ENCODE results near the gene RTCB.
"Not testable (repeated sequence)": the region's sequence is repeated elsewhere in the genome, so short reads cannot be mapped to it uniquely, and the experiment has no call there.

The RTCB gene

DNA sequence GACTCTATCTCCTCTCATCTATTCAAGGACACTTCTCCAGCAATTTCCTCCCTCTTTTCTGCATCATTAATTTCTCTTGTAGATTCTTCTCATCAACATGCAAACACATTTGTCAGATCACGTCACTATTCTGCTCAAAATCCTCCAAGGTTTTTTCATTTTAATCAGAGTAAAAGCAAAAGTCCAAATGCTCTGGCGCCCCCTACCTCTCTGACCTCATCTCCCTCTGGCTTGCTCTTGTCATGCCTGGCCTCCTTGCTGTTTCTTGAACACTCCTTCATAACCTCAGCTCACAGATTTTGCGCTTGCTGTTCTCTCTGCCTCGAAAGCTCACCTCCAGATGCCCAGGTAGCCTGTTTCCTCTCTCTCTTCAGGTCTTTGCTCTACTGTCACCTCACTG is 22.4 kb downstream of the RTCB start:
- no peak for DNase-seq (ENCODE audit: low read depth, low spot score)

- DNase-seq (ENCODE audit: low read depth, low spot score) = no peak
Observed at GRCh38 chr22:32385681-32386080, 26.4 kb downstream of the RTCB start.

DNA sequence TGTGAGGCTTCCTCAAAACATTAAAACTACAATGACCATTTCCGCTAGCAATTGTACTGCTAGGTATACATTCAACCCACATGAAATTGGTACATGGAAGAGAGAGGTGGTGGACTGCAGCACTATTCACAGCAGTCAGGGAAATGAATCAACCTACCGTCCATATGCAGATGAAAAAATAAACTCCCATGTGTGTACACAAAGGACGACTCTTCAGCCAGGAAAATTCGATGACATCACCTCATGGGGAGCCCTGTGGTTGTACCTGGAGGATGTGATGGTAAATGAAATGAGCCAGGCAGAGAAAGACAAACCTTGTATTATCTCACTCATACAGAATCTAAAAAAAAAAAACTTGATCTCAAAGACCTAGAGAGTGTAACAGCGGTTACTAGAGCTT is 31.1 kb downstream of the RTCB start:
- no peak for DNase-seq (ENCODE audit: low read depth, low spot score)

- no peak for DNase-seq (ENCODE audit: low read depth, low spot score)
Observed at GRCh38 chr22:32378707-32379272, 33.3 kb downstream of the RTCB start.

GRCh38 chr22:32376681-32377080 is 35.4 kb downstream of the RTCB start:
- DNase-seq (ENCODE audit: low read depth, low spot score) = no peak

DNA sequence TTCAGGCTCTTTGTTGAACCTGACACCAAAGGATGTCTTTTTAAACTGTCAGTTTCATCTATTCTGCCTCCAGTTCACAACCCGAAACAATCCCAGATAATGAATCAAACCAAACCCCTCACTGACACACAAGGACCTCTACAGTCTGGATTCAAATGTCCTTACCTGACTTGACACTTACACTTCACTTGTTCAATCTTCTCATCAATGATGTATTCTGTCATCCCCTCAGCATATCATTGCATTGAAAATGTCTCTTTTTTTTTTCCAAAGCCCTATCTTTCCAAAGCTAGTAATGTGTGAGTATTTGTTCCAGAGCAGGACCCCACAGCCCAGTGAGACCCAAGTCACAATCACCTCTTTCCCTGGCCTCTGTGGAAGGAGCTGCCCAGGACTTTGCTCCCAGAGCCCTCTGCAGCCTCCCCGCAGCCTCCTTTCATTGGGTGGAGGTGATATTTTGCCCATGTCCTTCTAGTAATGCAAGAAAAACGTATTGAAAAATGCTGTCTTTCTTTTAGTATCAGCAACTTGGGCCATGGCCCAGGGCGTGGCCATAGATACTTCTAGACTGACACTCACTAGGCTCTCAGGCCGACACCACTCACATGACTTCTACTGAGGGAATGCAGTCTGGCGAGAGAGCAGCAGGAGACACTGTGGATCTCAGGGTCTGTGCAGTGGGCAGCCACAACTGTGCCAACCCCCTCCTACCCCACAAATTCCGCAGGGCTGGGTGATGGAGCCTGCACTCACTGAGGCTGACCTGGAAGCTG is 36.2 kb downstream of the RTCB start:
- DNase-seq (ENCODE audit: low read depth, low spot score) = no peak

DNA sequence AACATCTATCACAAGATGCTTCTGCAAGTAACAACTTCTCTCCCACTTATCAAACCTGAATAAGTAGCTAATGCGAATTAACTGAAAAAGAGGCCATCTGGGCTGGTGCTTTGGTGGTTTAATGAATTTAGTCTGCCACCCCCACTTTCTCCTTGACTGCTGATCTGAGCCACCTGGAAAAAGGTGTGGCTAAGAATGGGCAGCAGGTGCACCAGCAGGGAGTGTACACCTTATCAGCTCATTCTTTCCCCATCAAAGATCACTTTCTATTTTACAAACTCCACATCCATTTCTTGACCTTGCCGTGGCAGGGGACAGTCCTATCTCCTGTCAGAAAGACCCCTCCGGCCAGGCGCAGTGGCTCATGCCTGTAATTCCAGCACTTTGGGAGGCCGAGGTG is 47.8 kb downstream of the RTCB start:
- DNase-seq (ENCODE audit: low read depth, low spot score) = no peak

- DNase-seq (ENCODE audit: low read depth, low spot score) = no peak
Observed at GRCh38 chr22:32361257-32361656, 50.8 kb downstream of the RTCB start.

- DNase-seq (ENCODE audit: low read depth, low spot score) = not testable (repeated sequence)
Observed at GRCh38 chr22:32360096-32360495, 52.0 kb downstream of the RTCB start.

DNA sequence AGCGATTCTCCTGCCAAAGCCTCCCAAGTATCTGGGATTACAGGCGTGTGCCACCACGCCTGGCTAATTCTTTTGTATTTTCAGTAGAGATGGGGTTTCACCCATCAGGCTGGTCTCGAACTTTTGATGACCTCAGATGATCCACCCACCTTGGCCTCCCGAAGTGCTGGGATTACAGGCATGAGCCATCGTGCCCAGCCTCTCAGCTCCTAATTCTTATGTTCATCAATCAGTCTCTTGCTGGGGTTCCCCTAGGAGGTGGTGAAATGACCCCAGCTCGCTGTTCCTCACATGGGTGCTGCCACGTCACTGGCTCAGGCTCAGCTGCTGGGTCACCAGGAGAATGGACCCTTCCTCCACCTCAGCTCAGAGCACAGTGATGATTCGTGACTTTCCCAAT is 54.5 kb downstream of the RTCB start, which contains the start of gene RFPL3:
TSS of gene RFPL3 (plus strand) at position 301 of the 400 bp plus-strand sequence. CDS start 205 bp downstream, outside the sequence.
- not testable (repeated sequence) for DNase-seq (ENCODE audit: low read depth, low spot score)

DNA sequence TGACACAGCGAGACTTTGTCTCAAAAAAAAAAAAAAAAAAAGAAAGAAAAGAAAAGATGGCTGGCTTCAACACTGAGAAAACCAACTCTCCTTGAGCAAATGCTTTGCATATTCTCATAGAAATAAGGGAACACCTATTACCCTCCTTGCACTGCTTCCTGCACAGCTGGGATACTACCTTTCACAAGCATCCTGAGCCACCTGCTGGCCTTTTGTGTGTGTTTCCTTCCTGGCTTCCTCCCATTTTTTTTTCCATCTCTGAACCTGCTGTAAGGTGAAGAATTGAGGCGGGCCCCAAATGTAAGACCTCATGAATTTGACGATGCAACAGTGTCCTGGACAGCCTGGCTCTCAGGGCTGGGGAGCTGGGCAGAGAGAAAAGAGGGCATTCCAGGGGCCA is 56.3 kb downstream of the RTCB start:
- no peak for DNase-seq (ENCODE audit: low read depth, low spot score)

DNA sequence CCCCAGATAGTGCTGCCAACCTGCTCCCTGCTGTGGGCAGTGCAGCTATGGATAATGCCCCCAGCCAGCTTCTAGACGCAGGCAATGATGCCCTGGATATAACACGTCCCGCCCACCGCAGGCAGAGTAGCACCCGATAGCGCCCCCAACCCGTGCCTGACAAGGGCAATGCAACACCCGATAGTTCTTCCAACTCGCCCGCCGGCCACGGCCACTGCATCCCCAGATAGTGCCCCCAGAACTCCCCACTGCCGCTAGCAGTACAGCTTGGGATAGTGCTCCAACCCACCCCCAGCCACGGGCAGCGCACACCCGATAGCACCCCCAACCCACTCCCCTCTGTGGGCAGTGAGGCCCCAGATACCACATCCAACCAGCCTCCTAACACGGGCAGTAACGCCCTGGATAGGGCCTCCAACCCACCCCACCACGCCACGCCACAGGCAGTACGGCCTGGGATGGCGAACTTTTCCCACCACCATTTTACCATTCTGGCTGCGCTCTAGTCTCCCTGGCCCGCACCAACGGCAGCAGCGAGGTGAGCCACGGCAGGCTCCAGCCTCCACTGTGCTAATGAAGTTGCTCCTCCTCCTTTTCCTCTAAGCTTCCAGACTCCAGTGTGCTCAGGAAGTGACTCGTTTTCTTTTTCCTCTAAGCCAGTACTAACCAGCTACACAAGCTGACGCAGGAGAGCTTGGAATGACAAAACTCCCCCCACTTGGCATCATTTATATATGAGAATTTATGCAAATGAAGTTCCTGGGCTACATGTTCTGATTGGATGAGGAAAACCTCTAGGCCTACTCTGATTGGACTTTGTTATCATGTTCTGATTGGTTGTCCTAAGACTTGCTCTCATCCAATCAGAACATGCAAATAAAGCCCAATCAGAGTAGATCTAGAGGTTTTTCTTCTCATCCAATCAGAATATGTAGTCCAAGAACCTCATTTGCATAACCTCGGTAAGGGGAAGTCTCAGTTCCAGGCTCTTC is 57.4 kb downstream of the RTCB start:
- DNase-seq (ENCODE audit: low read depth, low spot score) = no peak

- DNase-seq (ENCODE audit: low read depth, low spot score) = no peak
Observed at GRCh38 chr22:32353840-32354239, 58.2 kb downstream of the RTCB start.

- no peak for DNase-seq (ENCODE audit: low read depth, low spot score)
Observed at GRCh38 chr22:32353292-32353691, 58.8 kb downstream of the RTCB start.

DNA sequence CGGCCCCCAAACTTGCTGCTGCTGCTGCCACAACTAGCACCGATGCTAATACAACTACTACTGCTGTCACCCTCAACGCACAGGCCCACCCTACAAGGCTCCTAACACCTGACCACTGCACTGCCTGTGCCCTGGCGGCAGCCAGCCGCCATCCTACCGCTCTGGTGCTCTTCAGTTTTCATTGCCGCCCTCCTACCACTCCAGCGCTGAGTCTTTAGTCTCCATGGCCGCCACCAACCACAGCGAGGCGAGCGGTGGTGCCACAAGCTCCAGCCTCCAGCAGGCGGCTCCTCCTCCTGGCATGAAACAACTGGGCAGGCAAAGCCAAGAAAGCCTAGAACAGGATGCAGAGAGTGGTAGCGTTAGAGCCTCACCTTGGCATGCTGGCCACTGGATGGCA is 59.4 kb downstream of the RTCB start:
- no peak for DNase-seq (ENCODE audit: low read depth, low spot score)

GRCh38 chr22:32351875-32352274 is 60.2 kb downstream of the RTCB start:
- not testable (repeated sequence) for DNase-seq (ENCODE audit: low read depth, low spot score)

DNA sequence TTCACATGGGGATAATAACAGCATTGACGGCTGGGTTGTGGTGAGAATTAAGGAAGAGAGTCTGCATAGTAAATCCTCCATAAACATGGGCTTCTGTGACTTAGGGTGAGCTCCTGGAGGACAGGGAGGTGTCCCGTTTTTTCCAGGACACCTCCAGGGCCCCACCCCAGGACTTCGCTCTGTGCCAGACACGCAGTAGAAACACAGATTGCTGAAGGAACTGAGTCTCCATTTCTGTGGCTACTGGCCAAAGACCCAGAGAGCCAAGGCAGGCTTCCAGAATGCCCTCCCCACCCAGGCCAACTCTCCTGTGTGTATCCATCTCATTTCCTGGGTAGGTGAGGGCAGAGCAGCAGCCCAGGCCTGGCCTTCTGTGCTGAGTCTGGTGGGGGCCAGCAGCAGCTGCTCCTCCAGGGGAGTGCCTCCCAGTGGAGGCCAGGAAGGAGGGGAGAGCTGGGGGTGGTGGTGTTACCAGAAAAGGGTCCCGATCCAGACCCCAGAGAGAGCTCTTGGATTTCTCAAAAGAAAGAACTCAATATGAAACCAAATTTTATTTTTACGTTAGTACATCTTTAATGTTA is 63.9 kb downstream of the RTCB start:
- DNase-seq (ENCODE audit: low read depth, low spot score) = no peak

DNA sequence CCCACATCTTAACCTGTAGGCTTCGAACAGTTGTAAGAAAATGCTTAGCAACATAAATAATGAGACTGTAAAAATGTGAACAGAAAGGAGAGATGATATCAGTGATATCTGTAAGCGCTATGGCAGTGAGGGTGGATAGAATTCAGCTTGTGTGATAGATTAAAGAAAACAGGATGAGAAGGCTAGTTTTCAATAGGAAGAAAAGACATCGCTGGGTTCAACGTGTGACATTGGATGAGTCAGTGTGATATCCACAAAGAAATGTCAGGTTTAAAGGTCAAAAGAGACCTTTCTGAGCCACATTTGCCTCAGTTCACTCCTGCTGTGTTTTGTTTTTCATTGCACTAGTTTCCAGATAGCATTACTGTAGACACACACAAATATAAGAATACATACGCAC is 68.1 kb downstream of the RTCB start:
- no peak for DNase-seq (ENCODE audit: low read depth, low spot score)

DNA sequence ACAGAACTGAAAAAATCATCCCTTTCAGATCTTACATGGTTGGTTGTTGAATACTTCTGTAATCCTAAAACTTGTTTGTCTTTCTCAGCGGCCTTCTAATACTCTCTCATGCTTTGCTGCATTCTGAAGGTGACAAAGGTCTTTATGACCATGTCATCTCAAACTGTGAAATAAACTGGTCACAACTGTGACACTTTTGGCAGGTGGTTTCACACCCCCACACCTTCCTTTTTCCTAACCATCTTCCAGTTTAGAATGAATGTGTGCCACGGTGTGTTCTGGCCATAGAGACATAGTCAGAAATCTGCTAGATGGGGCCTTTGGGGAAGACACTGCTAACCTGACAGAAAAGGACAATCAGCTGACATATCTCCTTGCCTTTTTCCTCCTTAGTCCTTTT is 69.1 kb downstream of the RTCB start:
- no peak for DNase-seq (ENCODE audit: low read depth, low spot score)

DNA sequence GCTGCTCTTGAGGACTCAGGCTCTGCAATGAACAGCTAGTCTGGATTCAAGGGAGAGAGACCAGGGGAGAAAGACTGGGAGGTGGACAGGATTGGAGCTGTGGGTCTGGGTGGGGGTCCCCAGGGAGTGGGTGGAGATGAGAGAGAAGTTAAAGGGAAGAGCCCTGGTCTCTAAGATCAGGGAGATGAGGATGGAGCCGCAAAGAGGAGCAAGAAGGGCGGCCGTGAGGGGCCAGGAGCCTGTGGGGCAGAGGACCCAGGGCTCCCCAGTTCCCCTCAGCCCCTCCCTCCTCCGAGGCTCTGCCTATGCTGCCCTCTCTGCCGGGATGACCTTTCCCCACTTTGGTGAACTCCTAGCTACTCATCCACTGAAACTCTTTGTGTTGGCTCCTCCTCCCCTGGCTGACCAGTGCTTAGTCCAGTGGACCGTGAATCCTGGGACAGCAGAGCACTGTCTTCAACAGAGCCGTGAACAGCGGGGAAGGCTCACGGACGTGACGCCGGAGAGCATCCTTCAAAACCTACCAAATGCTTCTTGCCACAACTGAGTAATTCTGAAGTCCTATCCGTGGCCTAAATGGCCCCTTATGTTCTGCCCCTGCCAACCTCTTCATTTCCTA is 70.8 kb downstream of the RTCB start:
- DNase-seq (ENCODE audit: low read depth, low spot score) = no peak

DNA sequence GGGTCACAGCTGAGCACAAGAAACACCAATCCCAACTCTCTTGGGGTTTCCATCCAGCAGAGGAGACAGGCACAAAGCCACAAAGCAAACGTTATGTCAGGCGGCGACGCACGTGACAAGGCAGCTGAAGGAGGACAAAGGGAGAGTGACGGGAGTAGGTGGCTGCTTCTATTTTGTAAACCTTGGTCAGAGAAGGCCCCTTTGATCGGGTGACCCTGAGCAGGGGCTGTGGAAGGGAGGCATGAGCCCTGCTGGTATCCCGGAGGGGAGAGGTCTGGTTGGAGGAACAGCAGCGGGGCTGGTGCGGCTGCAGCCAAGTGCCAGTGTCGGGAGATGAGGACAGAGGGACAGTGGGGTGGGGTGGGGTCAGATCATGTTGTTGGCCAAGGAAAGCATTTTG is 71.6 kb downstream of the RTCB start:
- DNase-seq (ENCODE audit: low read depth, low spot score) = no peak

Data from activated CD4-positive, CD25-positive, alpha-beta regulatory T cell treated with anti-CD3 and anti-CD28 coated beads, Interleukin-2, amount 50 U/mL, for 16 hours (primary cell).